Middle frontal gyrus (tissue), 1 donor: Measurements from ENCODE around the gene SND1.
"Not testable (repeated sequence)": the region's sequence is repeated elsewhere in the genome, so short reads cannot be mapped to it uniquely, and the experiment has no call there.

ENCODE experiments used
- DNase-seq: peaks from one replicate; pipeline ENCODE4 v3.0.0-alpha.2; 2015; ENCODE audit warnings: low spot score; ENCODE audit errors: extremely low spot score

Gene SND1

GRCh38 chr7:127887631-127888030 is 235.6 kb downstream of the SND1 start:
- DNase-seq = no peak

- DNase-seq = no peak
Observed at GRCh38 chr7:127888411-127888810, 236.4 kb downstream of the SND1 start.

GRCh38 chr7:127888825-127889224 is 236.8 kb downstream of the SND1 start:
- no peak for DNase-seq

DNA sequence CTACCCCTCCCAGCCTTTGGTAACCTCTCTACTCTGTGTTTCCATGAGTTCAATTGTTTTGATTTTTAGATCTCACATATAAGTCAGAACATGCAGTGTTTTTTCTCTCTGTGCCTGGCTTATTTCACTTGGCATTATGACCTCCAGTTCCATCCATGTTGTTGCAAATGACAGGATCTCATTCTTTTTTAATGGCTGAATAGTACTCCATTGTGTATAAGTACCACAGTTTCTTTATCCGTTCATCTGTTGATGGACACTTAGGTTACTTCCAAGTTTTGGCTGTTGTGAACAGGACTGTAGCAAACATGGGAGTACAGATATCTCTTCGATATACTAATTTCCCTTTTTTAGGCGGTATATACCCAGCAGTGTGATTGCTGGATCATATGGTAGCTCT is 237.7 kb downstream of the SND1 start:
- DNase-seq = no peak

DNA sequence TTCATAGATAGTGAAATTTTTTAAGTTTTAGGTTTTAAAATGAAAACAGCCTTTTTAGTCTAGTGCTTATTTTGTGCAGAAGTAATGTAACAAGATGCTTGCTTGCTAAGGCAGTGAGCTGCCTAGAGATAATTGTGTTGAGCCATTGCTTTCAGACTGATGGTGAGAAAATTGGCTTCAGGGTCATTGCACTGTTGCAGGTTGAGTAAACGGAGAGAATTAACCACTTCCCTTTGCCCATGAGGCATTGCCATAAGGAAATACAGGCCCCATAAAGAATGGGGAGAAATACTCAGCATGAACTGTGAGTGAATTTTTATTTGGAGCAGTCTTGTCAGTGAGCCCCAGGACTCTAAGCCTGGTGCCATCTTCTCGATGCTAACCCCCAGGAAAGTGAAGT is 238.7 kb downstream of the SND1 start:
- no peak for DNase-seq

DNA sequence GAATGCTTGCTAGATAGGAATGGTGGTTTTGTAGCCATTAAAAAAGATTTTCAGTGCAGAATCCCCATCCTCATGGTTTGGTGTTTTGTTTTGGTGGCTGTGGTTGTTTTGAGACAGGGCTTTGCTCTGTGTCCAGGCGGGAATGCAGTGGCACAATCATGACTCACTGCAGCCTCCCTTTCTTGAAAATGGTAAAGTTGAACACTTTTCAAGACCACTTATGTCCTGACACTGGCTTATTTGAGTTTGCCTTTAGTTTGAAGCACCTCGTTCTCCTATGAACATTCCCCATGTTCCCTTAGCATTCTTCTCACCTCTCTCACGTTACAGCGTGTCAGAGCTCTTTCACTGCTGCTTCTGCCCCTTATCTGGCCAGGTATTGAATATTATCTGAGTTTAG is 239.2 kb downstream of the SND1 start:
- no peak for DNase-seq

GRCh38 chr7:127891854-127892438 is 240.0 kb downstream of the SND1 start:
- DNase-seq = no peak

DNA sequence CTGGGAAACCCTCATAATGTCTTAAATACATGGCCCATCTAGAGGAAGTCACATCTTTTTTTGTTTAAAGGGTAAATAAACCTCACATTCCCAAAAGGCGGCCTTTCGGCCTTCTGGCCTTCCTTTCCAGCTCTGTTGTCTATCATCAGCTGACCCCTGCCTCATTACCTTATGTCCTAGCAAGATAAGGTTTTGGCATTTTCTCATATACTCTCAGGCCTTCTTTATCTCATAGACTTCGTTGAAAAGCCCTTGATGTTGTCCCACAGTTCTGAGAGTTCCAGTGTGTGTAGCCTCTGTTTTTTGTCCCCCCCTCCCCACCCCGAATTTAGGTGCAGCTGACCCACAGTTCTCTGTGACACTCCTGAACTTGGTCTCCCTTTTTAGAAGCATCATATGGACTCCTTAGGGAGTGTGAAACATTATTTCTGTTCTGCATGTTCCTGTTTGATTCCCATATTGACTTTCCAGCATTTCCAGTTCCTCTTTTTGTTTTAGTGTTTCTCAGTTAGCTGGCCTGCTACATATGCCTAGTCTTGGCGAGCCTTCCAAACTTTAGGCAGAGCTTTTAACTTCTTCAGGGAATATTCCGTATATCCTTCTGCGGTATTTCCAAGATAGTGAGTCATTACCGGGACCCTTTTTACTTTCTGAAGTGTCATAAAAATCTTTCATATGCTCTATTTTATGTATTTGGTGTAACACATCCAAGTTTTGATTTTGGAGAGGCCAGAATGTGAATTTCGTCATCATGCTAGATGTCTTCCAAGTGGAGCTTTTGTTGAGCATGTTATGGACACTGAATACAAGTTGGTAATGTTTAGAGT is 240.7 kb downstream of the SND1 start:
- no peak for DNase-seq

GRCh38 chr7:127893547-127893946 is 241.6 kb downstream of the SND1 start:
- DNase-seq = no peak

- DNase-seq = no peak
Observed at GRCh38 chr7:127894588-127894987, 242.6 kb downstream of the SND1 start.

DNA sequence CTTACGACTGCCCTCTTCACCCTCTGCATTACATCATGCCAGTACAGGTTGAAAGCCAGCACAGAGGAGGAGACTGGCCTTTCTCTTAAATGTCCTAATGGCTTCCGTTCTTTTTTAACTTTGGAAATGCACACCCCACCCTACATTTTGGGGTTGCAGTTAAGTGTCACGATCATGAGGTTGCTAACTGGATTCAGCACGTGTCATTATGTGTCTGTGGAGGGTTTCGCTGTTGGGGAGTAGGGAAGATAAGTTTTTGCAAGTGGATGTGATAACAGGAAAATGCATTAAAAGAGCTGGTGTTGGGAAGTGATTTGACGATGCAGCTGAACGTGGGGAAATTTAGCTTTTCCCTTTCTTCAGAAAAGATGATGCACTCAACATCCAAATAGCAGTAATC is 243.4 kb downstream of the SND1 start:
- no peak for DNase-seq

- DNase-seq = no peak
Observed at GRCh38 chr7:127895814-127896280, 243.9 kb downstream of the SND1 start.

DNA sequence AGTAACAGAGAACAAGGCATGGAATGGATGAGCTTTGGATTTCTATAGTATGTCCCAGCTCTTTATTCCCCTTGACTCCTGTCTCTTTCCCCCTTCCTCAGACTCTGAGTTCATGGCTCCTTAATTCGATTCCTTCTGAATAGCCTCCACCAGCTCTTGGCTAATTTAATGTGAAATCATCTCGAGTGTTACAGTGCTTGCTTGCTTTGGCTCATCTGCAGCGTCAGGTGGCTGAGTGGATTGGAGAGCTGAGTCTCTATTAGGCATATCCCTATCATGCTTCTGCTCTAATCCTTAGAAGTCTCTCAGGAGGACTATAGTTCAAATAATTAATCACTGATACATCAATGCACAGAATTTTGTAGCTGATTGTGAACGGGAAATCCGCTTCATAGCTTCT is 244.7 kb downstream of the SND1 start:
- no peak for DNase-seq

DNA sequence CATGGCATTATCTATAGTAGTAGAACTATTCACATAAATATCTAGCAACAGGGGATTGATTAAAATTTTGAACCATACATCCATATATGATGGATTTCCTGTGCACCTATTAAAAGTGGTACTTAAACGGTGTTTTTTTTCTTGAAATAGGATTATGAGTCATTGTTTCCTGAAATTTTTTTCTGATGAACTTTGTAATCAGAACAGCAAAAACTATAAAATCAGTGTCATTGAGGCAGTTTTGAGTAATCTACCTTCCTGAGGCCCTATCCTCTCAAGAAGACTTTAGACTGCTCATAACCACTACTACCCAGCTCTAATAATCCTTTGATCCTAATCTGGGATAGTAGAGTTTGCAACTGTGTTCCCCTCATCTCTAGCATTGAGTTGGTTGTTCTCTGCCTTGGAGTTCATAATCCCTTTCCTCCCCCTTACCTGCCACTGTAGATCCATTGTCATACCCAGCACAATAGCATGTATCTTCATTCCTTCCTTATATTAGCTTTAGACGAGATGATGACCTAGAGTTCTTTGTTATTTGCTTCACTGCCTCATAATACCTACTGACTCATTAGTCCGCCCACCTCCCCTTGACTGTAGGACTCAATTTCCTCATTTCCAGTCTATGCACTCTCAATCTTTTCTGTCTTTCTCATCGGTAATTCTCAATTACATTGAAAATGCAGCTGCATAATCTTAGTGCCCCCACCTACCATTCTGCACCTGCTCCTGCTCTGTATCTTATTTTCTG is 245.9 kb downstream of the SND1 start:
- no peak for DNase-seq

DNA sequence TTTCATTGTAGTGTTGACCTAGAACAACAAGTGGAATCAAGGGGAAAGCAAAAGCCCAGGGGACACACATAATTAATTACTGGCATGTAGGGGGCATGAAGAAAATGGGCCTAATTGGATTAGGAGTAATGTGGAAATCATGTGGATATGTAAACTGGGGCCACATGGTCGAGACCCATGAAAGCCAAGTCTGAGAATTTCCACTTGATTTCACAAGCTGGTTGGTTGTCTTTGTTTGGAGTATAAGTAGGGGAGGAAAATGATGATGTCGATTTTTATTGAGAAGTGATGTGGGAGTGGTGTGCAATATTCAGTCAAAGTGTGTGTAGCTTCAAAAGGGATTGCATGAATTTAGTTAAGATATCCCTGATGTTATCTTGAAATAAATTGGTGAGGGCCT is 247.4 kb downstream of the SND1 start:
- no peak for DNase-seq

- DNase-seq = no peak
Observed at GRCh38 chr7:127900141-127900540, 248.1 kb downstream of the SND1 start.

- DNase-seq = no peak
Observed at GRCh38 chr7:127900732-127901685, 249.0 kb downstream of the SND1 start.

- no peak for DNase-seq
Observed at GRCh38 chr7:127901895-127902703, 250.1 kb downstream of the SND1 start.

- not testable (repeated sequence) for DNase-seq
Observed at GRCh38 chr7:127902753-127903152, 250.8 kb downstream of the SND1 start.
